Sigmoid colon (tissue), 7 donors: ENCODE measurements around the gene NUP62. TPM values are rescaled to one million over a fixed set of nuclear protein-coding genes. Genes with fewer than 3 reads are reported as not detected.

Source experiments
- DNase-seq: peaks from one replicate; pipeline ENCODE4 v3.0.0-alpha.2; 2019
- H3K27ac ChIP-seq, 4 donors: fragments of 200-600 bp; sonication (generic); one replicate each; pipeline ENCODE4 v1.5.1; 2016 to 2019; ENCODE audit warnings: mild to moderate bottlenecking in 1 of 4
- H3K27me3 ChIP-seq, 3 donors: fragments of 200-600 bp; sonication (generic); one replicate each; pipeline ENCODE4 v1.5.1; 2019; ENCODE audit warnings: mild to moderate bottlenecking in 1 of 3
- H3K36me3 ChIP-seq, 4 donors: fragments of 200-600 bp; sonication (generic); one replicate each; pipeline ENCODE4 v1.5.1; 2016 to 2019
- H3K4me1 ChIP-seq, 4 donors: fragments of 200-600 bp; sonication (generic); one replicate each; pipeline ENCODE4 v1.5.1; 2017 to 2019
- H3K4me3 ChIP-seq, 4 donors: fragments of 200-600 bp; sonication (generic); one replicate each; pipeline ENCODE4 v1.5.1; 2017 to 2019; ENCODE audit warnings: mild to moderate bottlenecking in 2 of 4, moderate library complexity in 1 of 4
- H3K9me3 ChIP-seq, 4 donors: fragments of 200-600 bp in 3 of 4; sonication (generic) in 3 of 4; one replicate each; pipeline versions ENCODE4 v1.5.1 to v1.6.1; 2013 to 2019
- EP300 ChIP-seq, 4 donors: sonication (generic); formaldehyde crosslinking; IDR thresholded peaks; one replicate each; pipeline ENCODE4 v1.6.1; 2017; ENCODE audit warnings: antibody characterized with exemption in 4 of 4
- POLR2A ChIP-seq, 2 donors: fragments of 450-650 bp; IDR thresholded peaks; one replicate each; pipeline ENCODE4 v1.6.1; 2016; ENCODE audit warnings: antibody characterized with exemption in 2 of 2, mild to moderate bottlenecking in 2 of 2, moderate library complexity in 2 of 2
- POLR2AphosphoS5 ChIP-seq, 4 donors: sonication (generic); formaldehyde crosslinking; IDR thresholded peaks; one replicate each; pipeline ENCODE4 v1.6.1; 2017; ENCODE audit warnings: antibody characterized with exemption in 4 of 4
- WGBS, 2 donors: extraction: QIAGEN DNeasy Blood & Tissue Kit; methylation state at CpG; one replicate each; pipeline ENCODE4 v1.1.7; 2013; 5-methylcytosine and 5-hydroxymethylcytosine counted together
- intact Hi-C: fragments of 100-400 bp; cut with DNase I; formaldehyde crosslinking; loops from one replicate; pipeline ENCODE4 v1.15.1; 2023
- polyA plus RNA-seq, 3 donors: library from polyadenylated mRNA; stranded (reverse); fragments of 200-250 nt; gene quantifications; one replicate each; pipeline ENCODE4 v1.2.3, GENCODE V29; 2013
- total RNA-seq, 4 donors: library from RNA; depleted of rRNA; stranded (reverse); fragments of >200 nt; gene quantifications; one replicate each; pipeline ENCODE4 v1.1.0, GENCODE V29; 2016
- TF ChIP-seq, protein P1 (sequence below), 4 experiments: fragments of 450-650 bp in 3 of 4; fragments of 200-600 bp in 1 of 4; IDR thresholded peaks; one replicate each; pipeline ENCODE4 v1.5.1; 2016 to 2019; ENCODE audit warnings: antibody characterized with exemption in 4 of 4, mild to moderate bottlenecking in 3 of 4, moderate library complexity in 2 of 4
- donor health status: healthy with polysubstance abuse.
- donor health status: Bipolar disorder and iron deficiency.
- donor health status: healthy.

Gene NUP62
- total and polyA plus RNA-seq, 7 donors, result 10.2 to 42.6 (median 25.7) TPM

DNA sequence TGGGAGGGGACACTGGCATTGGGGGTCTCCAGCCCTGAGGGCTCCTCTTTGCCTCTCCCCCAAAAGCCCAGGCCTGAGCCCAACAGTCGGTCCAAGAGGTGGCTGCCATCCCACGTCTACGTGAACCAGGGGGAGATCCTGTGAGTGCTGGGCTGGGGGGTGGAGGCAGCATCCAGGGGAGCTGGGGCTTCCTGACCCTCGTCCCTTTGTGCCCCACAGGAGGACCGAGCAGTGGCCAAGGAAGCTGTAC lies 71.5 kb downstream of the NUP62 start:
- H3K27me3 ChIP-seq, result no peaks in the 10 kb centered on the region
- H3K4me1 ChIP-seq, result peaks cover 0 to 41% (median 27%) of the 10 kb centered on the region in 4 donors
- WGBS, 2 donors, result 85 to 89% methylated on average over 5 of the region's 5 CpGs
- no peak for DNase-seq
- H3K27ac ChIP-seq, result no peak overlapping the region
- TF ChIP-seq, protein P1, sequence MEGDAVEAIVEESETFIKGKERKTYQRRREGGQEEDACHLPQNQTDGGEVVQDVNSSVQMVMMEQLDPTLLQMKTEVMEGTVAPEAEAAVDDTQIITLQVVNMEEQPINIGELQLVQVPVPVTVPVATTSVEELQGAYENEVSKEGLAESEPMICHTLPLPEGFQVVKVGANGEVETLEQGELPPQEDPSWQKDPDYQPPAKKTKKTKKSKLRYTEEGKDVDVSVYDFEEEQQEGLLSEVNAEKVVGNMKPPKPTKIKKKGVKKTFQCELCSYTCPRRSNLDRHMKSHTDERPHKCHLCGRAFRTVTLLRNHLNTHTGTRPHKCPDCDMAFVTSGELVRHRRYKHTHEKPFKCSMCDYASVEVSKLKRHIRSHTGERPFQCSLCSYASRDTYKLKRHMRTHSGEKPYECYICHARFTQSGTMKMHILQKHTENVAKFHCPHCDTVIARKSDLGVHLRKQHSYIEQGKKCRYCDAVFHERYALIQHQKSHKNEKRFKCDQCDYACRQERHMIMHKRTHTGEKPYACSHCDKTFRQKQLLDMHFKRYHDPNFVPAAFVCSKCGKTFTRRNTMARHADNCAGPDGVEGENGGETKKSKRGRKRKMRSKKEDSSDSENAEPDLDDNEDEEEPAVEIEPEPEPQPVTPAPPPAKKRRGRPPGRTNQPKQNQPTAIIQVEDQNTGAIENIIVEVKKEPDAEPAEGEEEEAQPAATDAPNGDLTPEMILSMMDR (IDR thresholded peaks at IDR 0.05), result no peak
- TF ChIP-seq POLR2AphosphoS5 (IDR thresholded peaks at IDR 0.05) (no peak), EP300 (IDR thresholded peaks at IDR 0.05) (no peak), POLR2A (IDR thresholded peaks at IDR 0.05) (no peak)
- no peak overlapping the region for H3K4me3 ChIP-seq
- no peaks in the 10 kb centered on the region for H3K9me3 ChIP-seq
- intact Hi-C loops, result no loop called here
- H3K36me3 ChIP-seq, result peaks cover 28 to 78% (median 53%) of the 10 kb centered on the region in 4 donors

DNA sequence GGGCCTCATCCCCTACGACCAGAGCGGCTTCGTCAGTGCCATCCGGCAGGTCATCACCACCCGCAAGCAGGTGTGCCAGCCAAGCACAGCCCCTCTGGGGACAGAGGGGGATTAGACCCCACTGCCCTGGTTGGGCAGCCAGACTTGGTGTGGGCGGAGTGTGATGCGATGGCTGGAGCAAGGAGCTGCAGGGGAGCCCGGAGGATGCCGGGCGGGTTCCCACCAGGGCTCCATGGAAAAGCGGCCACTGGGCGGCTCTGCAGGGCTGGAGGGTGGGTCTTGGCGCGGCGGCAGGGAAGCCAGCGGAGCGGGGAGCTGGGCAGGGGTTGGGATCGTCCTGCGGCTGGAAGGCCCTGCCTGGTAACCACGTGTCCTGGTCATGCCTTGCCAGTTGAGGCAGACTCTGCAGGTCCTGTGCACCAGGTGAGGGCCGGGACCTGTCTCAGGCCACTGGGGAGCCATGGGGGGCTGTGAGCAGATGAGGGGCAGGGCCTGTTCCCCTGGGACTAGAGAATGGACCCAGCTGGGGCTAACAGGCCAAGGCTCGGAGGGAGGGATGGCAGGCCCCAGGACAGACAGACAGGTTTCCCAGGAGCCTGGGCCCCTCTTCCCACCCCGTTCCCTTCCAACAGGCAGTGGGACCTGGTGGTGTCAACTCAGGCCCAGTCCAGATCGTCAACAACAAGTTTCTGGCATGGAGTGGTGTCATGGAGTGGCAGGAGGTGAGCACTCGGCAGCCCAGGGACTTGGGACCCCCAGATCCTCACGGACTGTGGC lies 72.1 kb downstream of the NUP62 start:
- Histone ChIP-seq H3K36me3 (peaks cover 28 to 74% (median 53%) of the 10 kb centered on the region in 4 donors), H3K27ac (no peak overlapping the region)

More for the DNA sequence above, 72.1 kb downstream of the NUP62 start:
- H3K27me3 ChIP-seq, result no peaks in the 10 kb centered on the region
- intact Hi-C loops, result no loop called here
- 89 to 94% methylated on average over 26 of the region's 26 CpGs for WGBS, 2 donors
- DNase-seq, result no peak
- no peak overlapping the region for H3K4me3 ChIP-seq
- no peaks in the 10 kb centered on the region for H3K9me3 ChIP-seq
- TF ChIP-seq EP300 (IDR thresholded peaks at IDR 0.05) (no peak), POLR2A (IDR thresholded peaks at IDR 0.05) (no peak), POLR2AphosphoS5 (IDR thresholded peaks at IDR 0.05) (peak in 1 of 4 donors; percentile 1)
- TF ChIP-seq, protein P1 (IDR thresholded peaks at IDR 0.05), result no peak
- H3K4me1 ChIP-seq, result peaks cover 0 to 46% (median 32%) of the 10 kb centered on the region in 4 donors

Other genes starting within 250 kb of the NUP62 start
- gene ADM5, start 239.9 kb downstream of the NUP62 start, total RNA-seq, result 1 to 10 TPM in 3 of 4 donors, under 1 TPM in 1; 0.49 to 1.7 (median 1.5) TPM
- gene ADM5, start 239.9 kb downstream of the NUP62 start, polyA plus RNA-seq, result 1 to 10 TPM in 1 of 3 donors, not detected in 2; 3.1 TPM
- 10 to 100 TPM in 1 of 4 donors, 1 to 10 TPM in 3; 3.6 to 28.5 (median 4.3) TPM for gene CPT1C, start 238.4 kb downstream of the NUP62 start, total RNA-seq
- gene CPT1C, start 238.4 kb downstream of the NUP62 start, polyA plus RNA-seq, result 1 to 10 TPM in 2 of 3 donors, under 1 TPM in 1; 0.69 to 4.2 (median 2.4) TPM
- under 1 TPM in 1 of 4 donors, not detected in 3; 0.83 TPM for gene TSKS, start 166.2 kb downstream of the NUP62 start, total RNA-seq
- 1 to 10 TPM in 1 of 3 donors, under 1 TPM in 1, not detected in 1; 0.36 to 1.2 TPM for gene TSKS, start 166.2 kb downstream of the NUP62 start, polyA plus RNA-seq
- gene AP2A1, start 162.5 kb downstream of the NUP62 start, total RNA-seq, result 10 to 100 TPM; 48.5 to 81.1 (median 52.0) TPM
- gene AP2A1, start 162.5 kb downstream of the NUP62 start, polyA plus RNA-seq, result 10 to 100 TPM; 33.0 to 77.4 (median 40.9) TPM
- gene FUZ, start 116.2 kb downstream of the NUP62 start, total RNA-seq, result 10 to 100 TPM; 21.0 to 32.9 (median 23.1) TPM
- gene FUZ, start 116.2 kb downstream of the NUP62 start, polyA plus RNA-seq, result 10 to 100 TPM in 2 of 3 donors, 1 to 10 TPM in 1; 7.4 to 17.4 (median 16.3) TPM
- gene MED25, start 111.2 kb downstream of the NUP62 start, total RNA-seq, result 10 to 100 TPM; 17.8 to 45.4 (median 22.4) TPM
- 10 to 100 TPM; 18.0 to 43.5 (median 30.1) TPM for gene MED25, start 111.2 kb downstream of the NUP62 start, polyA plus RNA-seq
- 100 to 1,000 TPM in 1 of 4 donors, 10 to 100 TPM in 3; 52.2 to 105 (median 68.1) TPM for gene PTOV1, start 78.3 kb downstream of the NUP62 start, total RNA-seq
- gene PTOV1, start 78.3 kb downstream of the NUP62 start, polyA plus RNA-seq, result 10 to 100 TPM; 54.8 to 79.7 (median 62.5) TPM
- gene PNKP, start 61.9 kb downstream of the NUP62 start, total RNA-seq, result 10 to 100 TPM; 28.2 to 44.0 (median 33.9) TPM
- gene PNKP, start 61.9 kb downstream of the NUP62 start, polyA plus RNA-seq, result 10 to 100 TPM; 27.0 to 88.8 (median 34.0) TPM
- 10 to 100 TPM; 13.6 to 16.1 (median 14.6) TPM for gene AKT1S1, start 52.1 kb downstream of the NUP62 start, total RNA-seq
- gene AKT1S1, start 52.1 kb downstream of the NUP62 start, polyA plus RNA-seq, result 10 to 100 TPM; 30.3 to 55.9 (median 33.6) TPM
- gene TBC1D17, start 51.8 kb downstream of the NUP62 start, total RNA-seq, result 10 to 100 TPM; 25.0 to 41.0 (median 26.6) TPM
- 10 to 100 TPM; 13.4 to 29.5 (median 22.8) TPM for gene TBC1D17, start 51.8 kb downstream of the NUP62 start, polyA plus RNA-seq
- under 1 TPM; 0.28 to 0.66 (median 0.38) TPM for gene IL4I1, start 32.6 kb downstream of the NUP62 start, total RNA-seq
- 1 to 10 TPM; 1.8 to 6.8 (median 3.5) TPM for gene IL4I1, start 32.6 kb downstream of the NUP62 start, polyA plus RNA-seq
- 1 to 10 TPM; 5.3 to 7.1 (median 5.9) TPM for gene ATF5, start 299 bp downstream of the NUP62 start, total RNA-seq
- 10 to 100 TPM; 18.0 to 42.3 (median 33.1) TPM for gene ATF5, start 299 bp downstream of the NUP62 start, polyA plus RNA-seq
- gene SIGLEC11, start 31.7 kb upstream of the NUP62 start, total RNA-seq, result 1 to 10 TPM in 3 of 4 donors, not detected in 1; 1.4 to 2.5 (median 2.1) TPM
- gene SIGLEC11, start 31.7 kb upstream of the NUP62 start, polyA plus RNA-seq, result 1 to 10 TPM in 1 of 3 donors, under 1 TPM in 2; 0.60 to 1.8 (median 0.66) TPM
- gene VRK3, start 95.9 kb upstream of the NUP62 start, total RNA-seq, result 10 to 100 TPM; 17.4 to 30.7 (median 24.8) TPM
- gene VRK3, start 95.9 kb upstream of the NUP62 start, polyA plus RNA-seq, result 10 to 100 TPM; 31.2 to 51.6 (median 45.8) TPM
- 10 to 100 TPM in 2 of 4 donors, 1 to 10 TPM in 2; 5.8 to 13.2 (median 9.3) TPM for gene ZNF473, start 96.5 kb upstream of the NUP62 start, total RNA-seq
- gene ZNF473, start 96.5 kb upstream of the NUP62 start, polyA plus RNA-seq, result 1 to 10 TPM in 2 of 3 donors, under 1 TPM in 1; 0.92 to 2.7 (median 1.8) TPM
- gene IZUMO2, start 233.8 kb upstream of the NUP62 start, total RNA-seq, result not detected
- not detected for gene IZUMO2, start 233.8 kb upstream of the NUP62 start, polyA plus RNA-seq